GM12872 (cell line): Measurements from ENCODE around the gene TAMALIN.

Experiments
- CTCF ChIP-seq: IDR thresholded peaks from 3 replicates; pipeline ENCODE4 v1.5.1; 2011; ENCODE audit warnings: low read depth, mild to moderate bottlenecking, low read length, moderate library complexity; ENCODE audit not compliant: insufficient read depth

The TAMALIN gene

GRCh38 chr12:52035190-52035589 is 28.4 kb downstream of the TAMALIN start:
- no peak for TF ChIP-seq CTCF

GRCh38 chr12:52035926-52036325 is 29.2 kb downstream of the TAMALIN start:
- no peak for TF ChIP-seq CTCF

GRCh38 chr12:52036587-52037171 is 29.9 kb downstream of the TAMALIN start:
- no peak for TF ChIP-seq CTCF

GRCh38 chr12:52037248-52037861 is 30.6 kb downstream of the TAMALIN start:
- TF ChIP-seq CTCF = 0 out of 3 replicates have a peak, but pooled peaks have one; percentile 19

GRCh38 chr12:52038447-52038846 is 31.7 kb downstream of the TAMALIN start:
- TF ChIP-seq CTCF = no peak

GRCh38 chr12:52041035-52041434 is 34.3 kb downstream of the TAMALIN start:
- no peak for TF ChIP-seq CTCF

GRCh38 chr12:52041695-52042123 is 35.0 kb downstream of the TAMALIN start:
- TF ChIP-seq CTCF = peak; percentile 40; the same call in 2 of the 3 replicates
